Measurements from ENCODE around the gene KCNK5. TPM values are rescaled to one million over a fixed set of nuclear protein-coding genes. Genes with fewer than 3 reads are reported as not detected.

The KCNK5 gene
- total RNA-seq, 1 experiment from 2014 or later, result 19.8 TPM

DNA sequence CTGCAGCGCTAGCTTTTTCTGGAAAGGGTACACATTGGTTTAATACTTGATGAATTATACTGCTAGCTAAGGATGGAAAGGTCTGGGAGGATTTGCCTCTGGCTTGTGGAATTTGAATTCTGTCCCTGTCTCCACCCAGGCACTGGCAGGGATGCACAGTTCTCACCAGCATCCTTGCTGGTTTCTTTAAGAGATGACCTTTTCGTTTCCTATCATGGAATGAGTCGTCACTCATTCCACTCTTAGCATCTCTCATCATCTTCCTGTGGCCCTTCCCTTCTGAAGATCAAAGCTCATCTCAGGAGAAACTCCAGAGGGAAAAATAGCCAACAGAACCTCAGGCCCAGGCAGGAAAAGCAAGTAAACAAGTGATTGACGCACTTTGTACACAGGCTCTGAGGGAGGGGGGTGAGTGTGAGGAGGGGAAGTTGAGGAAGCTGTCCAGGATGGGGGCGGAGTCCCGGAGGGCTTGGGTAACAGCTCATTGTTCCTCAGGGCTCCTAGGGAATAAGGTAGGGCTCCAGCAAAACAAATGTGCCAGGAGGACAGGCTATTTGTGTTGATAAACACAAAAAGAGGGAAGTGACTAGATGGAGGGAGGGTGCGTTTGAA, 88.6 kb downstream of the KCNK5 start:
- no peak for DNase-seq
- Mint-ChIP-seq H3K4me3 (ENCODE audit: unreplicated experiment) (no peak overlapping the region), H3K27ac (ENCODE audit: unreplicated experiment) (no peak overlapping the region), H3K27me3 (ENCODE audit: insufficient read depth, unreplicated experiment) (peaks cover 8% of the 10 kb centered on the region), H3K4me1 (ENCODE audit: low read depth, unreplicated experiment) (no peaks in the 10 kb centered on the region), H3K36me3 (ENCODE audit: insufficient read depth, unreplicated experiment) (no peaks in the 10 kb centered on the region), H3K9me3 (ENCODE audit: unreplicated experiment) (no peaks in the 10 kb centered on the region)
- no peaks in the 10 kb centered on the region for H3K27me3 ChIP-seq (replicated peaks; ENCODE audit: control insufficient read depth, insufficient read depth, low read length)
- intact Hi-C loops (cut with micrococcal nuclease; ENCODE audit: unreplicated experiment), result no loop called here
- no peak overlapping the region for H3K4me3 ChIP-seq (ENCODE audit: low read depth, low read length)
- H3K4me1 ChIP-seq, result no peaks in the 10 kb centered on the region
- BruUV-seq (replicated peaks), result no TSS peak
- H3K36me3 ChIP-seq (ENCODE audit: control insufficient read depth, insufficient read depth, low read length), result no peaks in the 10 kb centered on the region
- ChIA-PET POLR2A (no interaction called here), CTCF (interaction anchor here (0.6 kb wide), 1 partner anchor 1379 kb away, joined by 3 read pairs; no protein-coding TSS in a partner anchor)
- H3K9me3 ChIP-seq, result no peaks in the 10 kb centered on the region
- TF ChIP-seq, protein P1, sequence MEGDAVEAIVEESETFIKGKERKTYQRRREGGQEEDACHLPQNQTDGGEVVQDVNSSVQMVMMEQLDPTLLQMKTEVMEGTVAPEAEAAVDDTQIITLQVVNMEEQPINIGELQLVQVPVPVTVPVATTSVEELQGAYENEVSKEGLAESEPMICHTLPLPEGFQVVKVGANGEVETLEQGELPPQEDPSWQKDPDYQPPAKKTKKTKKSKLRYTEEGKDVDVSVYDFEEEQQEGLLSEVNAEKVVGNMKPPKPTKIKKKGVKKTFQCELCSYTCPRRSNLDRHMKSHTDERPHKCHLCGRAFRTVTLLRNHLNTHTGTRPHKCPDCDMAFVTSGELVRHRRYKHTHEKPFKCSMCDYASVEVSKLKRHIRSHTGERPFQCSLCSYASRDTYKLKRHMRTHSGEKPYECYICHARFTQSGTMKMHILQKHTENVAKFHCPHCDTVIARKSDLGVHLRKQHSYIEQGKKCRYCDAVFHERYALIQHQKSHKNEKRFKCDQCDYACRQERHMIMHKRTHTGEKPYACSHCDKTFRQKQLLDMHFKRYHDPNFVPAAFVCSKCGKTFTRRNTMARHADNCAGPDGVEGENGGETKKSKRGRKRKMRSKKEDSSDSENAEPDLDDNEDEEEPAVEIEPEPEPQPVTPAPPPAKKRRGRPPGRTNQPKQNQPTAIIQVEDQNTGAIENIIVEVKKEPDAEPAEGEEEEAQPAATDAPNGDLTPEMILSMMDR (IDR thresholded peaks at IDR 0.05; ENCODE audit: insufficient read depth in 1 of 2, low read depth in 1 of 2, low read length in 1 of 2, severe bottlenecking in 1 of 2, unreplicated experiment in 1 of 2), result no peak

Other genes with a start within 250 kb of the KCNK5 start
- not detected in 2 replicates for gene GLP1R, start 180.7 kb downstream of the KCNK5 start, total RNA-seq (2022)
- 17.8 and 20.8 TPM in 2 replicates for gene SAYSD1, start 114.3 kb downstream of the KCNK5 start, total RNA-seq (2022)
- gene KCNK17, start 84.9 kb upstream of the KCNK5 start, total RNA-seq (2022), result not detected in 2 replicates
- gene KCNK16, start 93.2 kb upstream of the KCNK5 start, total RNA-seq (2022), result not detected in 2 replicates

All from Caco-2 (cell line).